GM19043 (cell line): Measurements from ENCODE around the gene BCKDHA.
"Not testable (repeated sequence)": the region's sequence is repeated elsewhere in the genome, so short reads cannot be mapped to it uniquely, and the experiment has no call there.

Source experiments
- ATAC-seq: cut with Tn5 transposase; IDR thresholded peaks from one replicate; pipeline ENCODE4 v1.9.1; 2021; ENCODE audit warnings: low read depth; ENCODE audit not compliant: unreplicated experiment

BCKDHA gene

GRCh38 chr19:41441321-41441945 is 43.8 kb downstream of the BCKDHA start:
- ATAC-seq: no peak

GRCh38 chr19:41442473-41443355 is 45.1 kb downstream of the BCKDHA start, which contains the start of gene ERICH4:
TSS of gene ERICH4 (plus strand) at chr19:41443156. CDS start at chr19:41443170, 14 bp downstream.
- ATAC-seq: no peak

- ATAC-seq: no peak
These were observed 46.3 kb downstream of the BCKDHA start for GRCh38 chr19:41443813-41444455.

GRCh38 chr19:41445575-41445974 is 48.0 kb downstream of the BCKDHA start:
- no peak for ATAC-seq

- no peak for ATAC-seq
These were observed 50.2 kb downstream of the BCKDHA start for GRCh38 chr19:41447732-41448332.

- no peak for ATAC-seq
These were observed 51.7 kb downstream of the BCKDHA start for GRCh38 chr19:41449079-41449864.

GRCh38 chr19:41449865-41450178 is 52.2 kb downstream of the BCKDHA start:
- ATAC-seq: no peak

GRCh38 chr19:41452584-41453275 is 55.1 kb downstream of the BCKDHA start:
- no peak for ATAC-seq

- ATAC-seq: no peak
These were observed 58.3 kb downstream of the BCKDHA start for GRCh38 chr19:41455936-41456335.

GRCh38 chr19:41456342-41456918 is 58.8 kb downstream of the BCKDHA start:
- no peak for ATAC-seq

GRCh38 chr19:41457241-41457640 is 59.6 kb downstream of the BCKDHA start:
- peak; percentile 70 for ATAC-seq

GRCh38 chr19:41462497-41462896 is 64.9 kb downstream of the BCKDHA start:
- no peak for ATAC-seq

GRCh38 chr19:41463257-41464256 is 65.9 kb downstream of the BCKDHA start:
- not testable (repeated sequence) for ATAC-seq
